ENCODE measurements around the gene ALDH1L1. TPM values are rescaled to one million over a fixed set of nuclear protein-coding genes. Genes with fewer than 3 reads are reported as not detected.
A peak's percentile ranks its signal among the peaks of the same experiment; 100 is the strongest.

Gene ALDH1L1
- total RNA-seq, 1 donor from 2014 or later: 1.0 TPM

DNA sequence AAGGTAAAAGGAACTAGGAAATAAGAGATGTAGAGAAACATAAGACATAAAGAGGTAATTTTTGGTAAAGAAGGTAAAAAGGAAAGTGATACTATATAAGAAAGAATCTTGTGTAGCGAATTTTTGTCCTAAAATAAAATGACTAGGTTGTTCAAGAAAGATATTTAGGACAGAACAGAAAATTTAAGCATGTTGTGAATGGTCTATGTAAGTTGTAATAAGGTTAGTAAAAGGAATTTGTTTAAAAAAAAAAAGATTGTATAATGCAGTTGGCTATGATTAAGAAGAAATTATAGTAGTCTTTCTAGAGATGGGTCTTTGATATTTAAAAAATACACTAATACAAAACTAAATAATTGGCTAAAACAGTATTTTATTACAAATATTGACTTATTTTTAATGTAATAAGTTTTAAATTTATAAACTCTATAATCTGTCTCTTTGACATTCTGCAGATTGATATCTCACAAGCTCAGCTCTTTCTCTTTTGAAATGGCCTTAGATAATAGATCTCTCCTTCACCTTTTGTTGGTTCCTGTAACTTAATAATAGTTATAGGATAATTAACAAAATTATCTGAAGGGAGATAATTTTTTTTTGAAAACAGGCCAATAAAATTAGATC lies 92.7 kb downstream of the ALDH1L1 start:
- H3K4me3 ChIP-seq (ENCODE audit: low read depth, low read length): no peak overlapping the region
- no peaks in the 10 kb centered on the region for H3K27me3 ChIP-seq (ENCODE audit: control insufficient read depth, insufficient read depth, low read length)
- DNase-seq (ENCODE audit: low read depth): no peak
- H3K36me3 ChIP-seq (ENCODE audit: control insufficient read depth, insufficient read depth, low read length): no peaks in the 10 kb centered on the region
- TF ChIP-seq, protein P1, sequence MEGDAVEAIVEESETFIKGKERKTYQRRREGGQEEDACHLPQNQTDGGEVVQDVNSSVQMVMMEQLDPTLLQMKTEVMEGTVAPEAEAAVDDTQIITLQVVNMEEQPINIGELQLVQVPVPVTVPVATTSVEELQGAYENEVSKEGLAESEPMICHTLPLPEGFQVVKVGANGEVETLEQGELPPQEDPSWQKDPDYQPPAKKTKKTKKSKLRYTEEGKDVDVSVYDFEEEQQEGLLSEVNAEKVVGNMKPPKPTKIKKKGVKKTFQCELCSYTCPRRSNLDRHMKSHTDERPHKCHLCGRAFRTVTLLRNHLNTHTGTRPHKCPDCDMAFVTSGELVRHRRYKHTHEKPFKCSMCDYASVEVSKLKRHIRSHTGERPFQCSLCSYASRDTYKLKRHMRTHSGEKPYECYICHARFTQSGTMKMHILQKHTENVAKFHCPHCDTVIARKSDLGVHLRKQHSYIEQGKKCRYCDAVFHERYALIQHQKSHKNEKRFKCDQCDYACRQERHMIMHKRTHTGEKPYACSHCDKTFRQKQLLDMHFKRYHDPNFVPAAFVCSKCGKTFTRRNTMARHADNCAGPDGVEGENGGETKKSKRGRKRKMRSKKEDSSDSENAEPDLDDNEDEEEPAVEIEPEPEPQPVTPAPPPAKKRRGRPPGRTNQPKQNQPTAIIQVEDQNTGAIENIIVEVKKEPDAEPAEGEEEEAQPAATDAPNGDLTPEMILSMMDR (IDR thresholded peaks at IDR 0.05; ENCODE audit: insufficient read depth, low read length, poor library complexity, severe bottlenecking): no peak

DNA sequence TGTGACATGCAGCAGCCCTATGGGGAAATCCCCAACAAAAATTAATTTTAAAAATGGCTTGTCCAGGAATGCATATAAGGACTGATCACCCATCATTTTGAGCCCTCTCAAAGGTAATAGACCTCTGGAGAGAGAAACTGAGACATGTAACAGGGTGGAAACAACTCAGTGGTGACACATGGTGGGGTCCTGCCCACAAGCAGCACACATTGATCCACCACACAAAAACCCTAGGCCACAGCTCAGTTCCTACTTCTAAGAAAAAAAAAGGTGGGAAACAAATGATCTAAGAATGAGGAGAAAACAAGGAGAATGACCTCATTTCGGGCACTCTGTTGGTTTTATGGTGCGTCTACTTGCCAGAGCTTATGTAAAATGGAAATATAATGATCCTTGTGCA lies 94.5 kb downstream of the ALDH1L1 start:
- TF ChIP-seq, protein P1 (IDR thresholded peaks at IDR 0.05; ENCODE audit: insufficient read depth, low read length, poor library complexity, severe bottlenecking): no peak

DNA sequence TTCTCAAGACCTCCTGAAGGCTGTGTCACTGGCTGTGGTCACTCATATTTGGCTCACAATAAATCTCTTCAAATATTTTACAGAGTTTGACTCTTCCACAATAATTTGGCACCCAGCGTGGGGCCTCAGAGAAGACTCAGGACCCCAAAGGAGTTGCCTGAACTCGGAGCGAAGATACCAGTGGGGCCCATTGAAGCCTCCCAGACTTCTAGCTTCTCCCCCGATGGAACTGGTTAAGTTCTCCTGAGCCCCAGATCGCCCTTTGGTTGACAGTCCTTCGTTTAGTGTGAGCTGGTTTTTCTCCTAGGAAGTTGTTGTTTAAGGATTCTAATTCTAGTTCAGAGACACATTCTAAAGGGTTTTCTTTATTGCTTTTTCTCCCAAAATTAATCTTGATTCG lies 95.1 kb downstream of the ALDH1L1 start:
- no peak for DNase-seq (ENCODE audit: low read depth)
- no peaks in the 10 kb centered on the region for H3K27me3 ChIP-seq (ENCODE audit: control insufficient read depth, insufficient read depth, low read length)
- no peak overlapping the region for H3K4me3 ChIP-seq (ENCODE audit: low read depth, low read length)
- TF ChIP-seq, protein P1 (IDR thresholded peaks at IDR 0.05; ENCODE audit: insufficient read depth, low read length, poor library complexity, severe bottlenecking): no peak
- H3K36me3 ChIP-seq (ENCODE audit: control insufficient read depth, insufficient read depth, low read length): no peaks in the 10 kb centered on the region

More for the DNA sequence above, 94.5 kb downstream of the ALDH1L1 start:
- no peak overlapping the region for H3K4me3 ChIP-seq (ENCODE audit: low read depth, low read length)
- no peaks in the 10 kb centered on the region for H3K27me3 ChIP-seq (ENCODE audit: control insufficient read depth, insufficient read depth, low read length)
- no peaks in the 10 kb centered on the region for H3K36me3 ChIP-seq (ENCODE audit: control insufficient read depth, insufficient read depth, low read length)
- no peak for DNase-seq (ENCODE audit: low read depth)

DNA sequence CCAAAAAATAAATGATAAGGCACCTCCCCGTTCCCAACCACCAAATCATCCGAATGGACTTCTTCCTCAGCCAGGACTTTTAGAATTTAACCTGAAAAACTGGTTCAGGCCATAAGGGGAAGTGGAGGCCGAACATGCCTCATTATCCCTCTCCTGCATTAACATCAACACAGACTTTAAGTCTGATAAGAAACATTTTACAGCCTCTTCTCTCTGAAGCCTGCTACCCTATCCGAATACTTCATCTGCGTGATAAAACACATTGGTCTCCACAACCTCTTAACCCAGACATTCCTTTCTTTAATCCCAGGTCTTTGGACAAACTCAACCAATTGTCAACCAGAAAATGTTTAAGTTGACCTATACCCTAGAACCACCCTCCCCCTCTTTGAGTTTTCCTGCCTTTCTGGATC lies 95.6 kb downstream of the ALDH1L1 start:
- H3K4me3 ChIP-seq (ENCODE audit: low read depth, low read length): no peak overlapping the region
- no peaks in the 10 kb centered on the region for H3K36me3 ChIP-seq (ENCODE audit: control insufficient read depth, insufficient read depth, low read length)
- no peak for DNase-seq (ENCODE audit: low read depth)
- no peaks in the 10 kb centered on the region for H3K27me3 ChIP-seq (ENCODE audit: control insufficient read depth, insufficient read depth, low read length)
- TF ChIP-seq, protein P1 (IDR thresholded peaks at IDR 0.05; ENCODE audit: insufficient read depth, low read length, poor library complexity, severe bottlenecking): no peak

DNA sequence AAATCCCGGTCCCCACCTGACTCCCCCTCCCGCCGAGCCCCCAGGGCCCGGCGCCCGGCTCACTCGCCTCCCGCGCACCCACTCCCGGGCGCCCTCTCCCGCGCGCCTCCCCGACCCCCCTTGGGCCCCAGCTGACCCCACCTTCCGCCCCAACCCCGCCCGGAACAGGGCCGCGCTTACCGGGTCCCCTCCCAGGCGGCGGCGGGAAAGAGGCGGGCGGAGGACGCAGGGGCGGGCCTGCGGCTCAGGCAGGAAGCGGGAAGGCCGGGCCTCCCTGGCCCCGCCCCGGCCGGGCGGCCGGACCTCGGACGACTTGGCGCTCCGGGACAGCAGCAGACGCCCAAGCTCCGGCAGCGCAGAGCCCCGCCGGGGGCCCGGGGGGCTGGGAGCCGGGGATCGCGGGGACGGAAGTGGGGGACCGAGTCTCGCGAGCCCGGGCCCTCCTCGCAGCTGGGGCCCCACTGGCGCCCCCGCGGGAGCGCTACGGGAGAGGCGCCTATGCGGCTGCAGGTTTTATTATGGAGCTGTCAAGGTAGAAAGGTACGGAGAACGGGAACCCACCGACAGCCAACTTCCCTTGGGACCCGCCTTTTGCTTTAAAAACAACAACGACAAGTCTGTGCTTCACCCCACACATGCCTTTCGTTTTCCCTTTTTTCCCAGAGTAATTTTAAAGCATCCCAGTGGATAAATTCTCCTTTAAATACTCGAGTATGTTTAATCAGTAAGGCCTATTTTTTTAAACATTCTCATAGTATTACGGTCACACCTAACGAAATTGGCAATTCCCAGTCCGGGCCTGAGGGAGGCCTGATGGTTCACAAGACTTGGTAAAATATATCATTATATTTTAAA lies 96.2 kb downstream of the ALDH1L1 start, which contains the start of gene SLC41A3:
TSS of gene SLC41A3 (minus strand) at position 212 of the 855 bp plus-strand sequence. CDS start 15,905 bp downstream, outside the sequence.
- Histone ChIP-seq H3K36me3 (ENCODE audit: control insufficient read depth, insufficient read depth, low read length) (no peaks in the 10 kb centered on the region), H3K27me3 (ENCODE audit: control insufficient read depth, insufficient read depth, low read length) (no peaks in the 10 kb centered on the region), H3K4me3 (ENCODE audit: low read depth, low read length) (peak within 1 kb of the TSS; percentile 75)
- TF ChIP-seq, protein P1 (IDR thresholded peaks at IDR 0.05; ENCODE audit: insufficient read depth, low read length, poor library complexity, severe bottlenecking): peak; percentile 52
- DNase-seq (ENCODE audit: low read depth): peak; percentile 34

All from kidney epithelial cell (primary cell).